Measurements from ENCODE around the gene NANS. TPM values are rescaled to one million over a fixed set of nuclear protein-coding genes. Genes with fewer than 3 reads are reported as not detected.
A peak's percentile ranks its signal among the peaks of the same experiment; 100 is the strongest.
"Not testable (repeated sequence)": the region's sequence is repeated elsewhere in the genome, so short reads cannot be mapped to it uniquely, and the experiment has no call there.

NANS gene
- total and polyA plus RNA-seq, 2 of the 13 experiments (the other 11 are each of a cell fraction or from before 2014, with no cell fraction given), result 86.9 to 203 TPM

GRCh38 chr9:98090674-98091073 is 34.1 kb downstream of the NANS start:
- H3K27me3 ChIP-seq (ENCODE audit: control insufficient read depth in 1 of 2, insufficient read depth in 2 of 2, low read length in 2 of 2); in situ Hi-C loops (cut with HindIII; ENCODE audit: extremely low pct_ligation_motif_present, low pct_unique_long_range_greater_than_20kb); H3K4me2 ChIP-seq (ENCODE audit: low read depth, low read length); intact Hi-C loops (cut with micrococcal nuclease; ENCODE audit: unreplicated experiment); POLR2A ChIA-PET; H3K4me3 ChIP-seq (replicated peaks in 1 of 3; ENCODE audit: insufficient read depth in 1 of 3, low read depth in 2 of 3, low read length in 3 of 3); H4K20me1 ChIP-seq (ENCODE audit: insufficient read depth, low read length); H3K27ac ChIP-seq (ENCODE audit: extremely low read length, insufficient read depth, low read length); ATAC-seq; H3K4me1 ChIP-seq (ENCODE audit: insufficient read depth, low read length); H3K9ac ChIP-seq (ENCODE audit: insufficient read depth, low read depth, low read length); CTCF ChIA-PET (ENCODE audit: low intra/inter-chr PET ratio, low total read pairs); H3K79me2 ChIP-seq (ENCODE audit: insufficient read depth, low read length); BruUV-seq (replicated peaks); H2AFZ ChIP-seq (ENCODE audit: low read length); FAIRE-seq; DNase-seq (ENCODE audit: low spot score); H3K9me3 ChIP-seq (ENCODE audit: low read length): not testable (repeated sequence)
- WGBS (ENCODE audit: low lambda C conversion rate), result 100% methylated on average over 2 of the region's 3 CpGs
- H3K36me3 ChIP-seq (replicated peaks in 1 of 2; ENCODE audit: control insufficient read depth in 1 of 2, insufficient read depth in 2 of 2, low read length in 2 of 2), result peaks cover 6 to 22% of the 10 kb centered on the region in 2 experiments
- TF ChIP-seq STAG1 (CRISPR knock-in tag; IDR thresholded peaks at IDR 0.05), result 0 out of 2 replicates have a peak, but pooled peaks have one; percentile 18

DNA sequence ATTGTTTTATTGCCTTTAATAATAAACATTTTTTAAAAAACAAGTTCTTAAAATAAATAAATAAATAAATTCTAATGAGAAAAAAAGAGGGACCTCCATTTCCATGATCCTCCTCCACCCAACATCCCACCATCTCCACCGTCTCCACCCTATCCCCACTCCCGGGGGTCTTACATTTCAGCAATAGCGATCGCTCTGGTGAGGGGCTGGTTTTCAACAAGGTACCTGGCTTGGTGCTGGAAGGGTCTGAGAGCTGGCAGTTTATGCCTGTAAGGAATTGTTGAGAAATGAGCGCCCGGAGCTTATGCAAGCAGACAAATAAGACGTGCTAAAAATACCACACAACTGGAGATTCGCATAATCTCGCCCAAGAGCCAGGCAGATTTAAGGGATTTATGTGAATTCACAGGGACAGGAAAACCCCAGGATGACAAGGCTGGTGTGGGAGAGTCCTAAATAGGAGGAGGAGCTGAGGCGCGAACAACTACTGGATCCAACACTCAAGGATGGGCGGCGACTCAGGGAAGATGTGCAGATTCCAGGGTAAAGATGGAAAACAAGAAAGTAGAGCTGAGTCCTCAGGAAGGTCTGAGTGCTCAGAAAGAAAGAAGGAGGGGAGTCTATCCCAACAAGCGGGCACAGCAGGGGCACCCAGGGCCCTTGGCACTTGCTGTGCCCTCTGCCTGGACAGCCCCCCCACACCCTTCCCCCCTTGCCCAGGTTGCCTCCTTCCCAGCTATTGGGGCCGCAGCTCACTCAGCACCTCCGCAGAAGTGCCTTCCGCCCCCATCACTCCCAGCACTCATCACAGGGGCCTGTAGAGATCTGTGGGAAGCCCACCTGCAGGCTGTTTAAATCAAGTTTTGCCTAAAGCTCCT is 35.4 kb downstream of the NANS start:
- in situ Hi-C loops (cut with HindIII; ENCODE audit: extremely low pct_ligation_motif_present, low pct_unique_long_range_greater_than_20kb), result no loop called here
- Histone ChIP-seq H3K27me3 (ENCODE audit: control insufficient read depth in 1 of 2, insufficient read depth in 2 of 2, low read length in 2 of 2) (no peaks in the 10 kb centered on the region), H2AFZ (ENCODE audit: low read length) (no peak overlapping the region), H3K9me3 (ENCODE audit: low read length) (no peaks in the 10 kb centered on the region), H4K20me1 (ENCODE audit: insufficient read depth, low read length) (no peaks in the 10 kb centered on the region), H3K4me1 (ENCODE audit: insufficient read depth, low read length) (peaks cover 2% of the 10 kb centered on the region), H3K9ac (ENCODE audit: insufficient read depth, low read depth, low read length) (no peak overlapping the region), H3K4me2 (ENCODE audit: low read depth, low read length) (no peak overlapping the region), H3K36me3 (replicated peaks in 1 of 2; ENCODE audit: control insufficient read depth in 1 of 2, insufficient read depth in 2 of 2, low read length in 2 of 2) (peaks cover 6 to 23% of the 10 kb centered on the region in 2 experiments), H3K4me3 (replicated peaks in 1 of 3; ENCODE audit: insufficient read depth in 1 of 3, low read depth in 2 of 3, low read length in 3 of 3) (no peak overlapping the region), H3K27ac (ENCODE audit: extremely low read length, insufficient read depth, low read length) (no peak overlapping the region), H3K79me2 (ENCODE audit: insufficient read depth, low read length) (no peaks in the 10 kb centered on the region)
- DNase-seq (ENCODE audit: low spot score), result no peak
- ChIA-PET CTCF (ENCODE audit: low intra/inter-chr PET ratio, low total read pairs) (no interaction called here), POLR2A (no interaction called here)
- 97% methylated on average over 15 of the region's 17 CpGs for WGBS (ENCODE audit: low lambda C conversion rate)
- no peak for ATAC-seq
- BruUV-seq (replicated peaks), result no TSS peak
- intact Hi-C loops (cut with micrococcal nuclease; ENCODE audit: unreplicated experiment), result no loop called here
- no peak for FAIRE-seq
- no peak for TF ChIP-seq NKX3-1 (CRISPR knock-in tag; IDR thresholded peaks at IDR 0.05)
- TF ChIP-seq PPARG (CRISPR knock-in tag; conservative IDR thresholded peaks at IDR 0.05), result no peak
- no peak for TF ChIP-seq FOXA3 (CRISPR knock-in tag; IDR thresholded peaks at IDR 0.05)
- TF ChIP-seq ZNF20 (CRISPR knock-in tag; IDR thresholded peaks at IDR 0.05), result no peak
- TF ChIP-seq, protein P1, sequence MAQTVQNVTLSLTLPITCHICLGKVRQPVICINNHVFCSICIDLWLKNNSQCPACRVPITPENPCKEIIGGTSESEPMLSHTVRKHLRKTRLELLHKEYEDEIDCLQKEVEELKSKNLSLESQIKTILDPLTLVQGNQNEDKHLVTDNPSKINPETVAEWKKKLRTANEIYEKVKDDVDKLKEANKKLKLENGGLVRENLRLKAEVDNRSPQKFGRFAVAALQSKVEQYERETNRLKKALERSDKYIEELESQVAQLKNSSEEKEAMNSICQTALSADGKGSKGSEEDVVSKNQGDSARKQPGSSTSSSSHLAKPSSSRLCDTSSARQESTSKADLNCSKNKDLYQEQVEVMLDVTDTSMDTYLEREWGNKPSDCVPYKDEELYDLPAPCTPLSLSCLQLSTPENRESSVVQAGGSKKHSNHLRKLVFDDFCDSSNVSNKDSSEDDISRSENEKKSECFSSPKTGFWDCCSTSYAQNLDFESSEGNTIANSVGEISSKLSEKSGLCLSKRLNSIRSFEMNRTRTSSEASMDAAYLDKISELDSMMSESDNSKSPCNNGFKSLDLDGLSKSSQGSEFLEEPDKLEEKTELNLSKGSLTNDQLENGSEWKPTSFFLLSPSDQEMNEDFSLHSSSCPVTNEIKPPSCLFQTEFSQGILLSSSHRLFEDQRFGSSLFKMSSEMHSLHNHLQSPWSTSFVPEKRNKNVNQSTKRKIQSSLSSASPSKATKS (CRISPR knock-in tag; IDR thresholded peaks at IDR 0.05), result no peak
- TF ChIP-seq ZNF589 (CRISPR knock-in tag; conservative IDR thresholded peaks at IDR 0.05), result no peak
- TF ChIP-seq ZNF431 (CRISPR knock-in tag; IDR thresholded peaks at IDR 0.05; ENCODE audit: borderline replicate concordance, low read depth), result no peak
- no peak for TF ChIP-seq KLF12 (CRISPR knock-in tag; IDR thresholded peaks at IDR 0.05; ENCODE audit: borderline replicate concordance)
- TF ChIP-seq ZNF720 (CRISPR knock-in tag; IDR thresholded peaks at IDR 0.05), result no peak
- TF ChIP-seq ZNF225 (CRISPR knock-in tag; IDR thresholded peaks at IDR 0.05), result no peak
- no peak for TF ChIP-seq TAF1 (CRISPR knock-in tag; IDR thresholded peaks at IDR 0.05)
- TF ChIP-seq ZNF562 (CRISPR knock-in tag; IDR thresholded peaks at IDR 0.05; ENCODE audit: borderline replicate concordance), result no peak
- TF ChIP-seq CEBPG (CRISPR knock-in tag; IDR thresholded peaks at IDR 0.05), result no peak
- no peak for TF ChIP-seq ZBTB42 (CRISPR knock-in tag; IDR thresholded peaks at IDR 0.05)
- no peak for TF ChIP-seq DNMT1 (CRISPR knock-in tag; IDR thresholded peaks at IDR 0.05)
- TF ChIP-seq NFIB (CRISPR knock-in tag; IDR thresholded peaks at IDR 0.05; ENCODE audit: borderline replicate concordance), result no peak

Data from HepG2 (cell line).